ENCODE data around the gene SCAMP2.

The SCAMP2 gene

GRCh38 chr15:74847432-74847831 is 25.7 kb downstream of the SCAMP2 start:
- Histone ChIP-seq H2AFZ (ENCODE audit: low read depth, low read length) (no peak overlapping the region), H3K9me3 (ENCODE audit: insufficient read depth, low read length, severe bottlenecking) (no peaks in the 10 kb centered on the region), H3K27ac (ENCODE audit: low read length) (no peak overlapping the region), H3K4me2 (ENCODE audit: insufficient read depth, low read length) (no peak overlapping the region), H4K20me1 (ENCODE audit: insufficient read depth, low read length) (no peaks in the 10 kb centered on the region), H3K79me2 (ENCODE audit: insufficient read depth, low read length) (peaks cover 4% of the 10 kb centered on the region), H3K27me3 (ENCODE audit: insufficient read depth, low read length, poor library complexity) (no peaks in the 10 kb centered on the region), H3K36me3 (ENCODE audit: insufficient read depth, low read length) (peaks cover 61% of the 10 kb centered on the region), H3K4me3 (ENCODE audit: low read depth in 1 of 2, low read length in 2 of 2) (no peak overlapping the region), H3K9ac (ENCODE audit: low read depth, low read length) (no peak overlapping the region), H3K4me1 (ENCODE audit: insufficient read depth, low read length) (peaks cover 13% of the 10 kb centered on the region)
- DNase-seq (no peak), ATAC-seq (ENCODE audit: insufficient read depth, low read depth) (no peak)
- no peak for TF ChIP-seq CTCF (IDR thresholded peaks at IDR 0.05; ENCODE audit: borderline replicate concordance, extremely low read depth, low read length, poor library complexity, severe bottlenecking)
- no peak for TF ChIP-seq EZH2 (IDR thresholded peaks at IDR 0.05; ENCODE audit: borderline replicate concordance, low read depth, low read length, severe bottlenecking)

GRCh38 chr15:74845581-74845980 is 27.6 kb downstream of the SCAMP2 start:
- Histone ChIP-seq H3K27ac (ENCODE audit: low read length) (peak overlapping the region; percentile 40; the same call in 1 of the 2 replicates), H3K4me3 (ENCODE audit: low read depth in 1 of 2, low read length in 2 of 2) (no peak overlapping the region)

GRCh38 chr15:74845208-74845568 is 28.0 kb downstream of the SCAMP2 start:
- Histone ChIP-seq H3K4me1 (ENCODE audit: insufficient read depth, low read length) (peaks cover 32% of the 10 kb centered on the region), H3K4me2 (ENCODE audit: insufficient read depth, low read length) (no peak overlapping the region), H3K9me3 (ENCODE audit: insufficient read depth, low read length, severe bottlenecking) (no peaks in the 10 kb centered on the region), H2AFZ (ENCODE audit: low read depth, low read length) (no peak overlapping the region), H3K4me3 (ENCODE audit: low read depth in 1 of 2, low read length in 2 of 2) (no peak overlapping the region), H4K20me1 (ENCODE audit: insufficient read depth, low read length) (peaks cover 3% of the 10 kb centered on the region; the same call in 1 of the 2 replicates), H3K27me3 (ENCODE audit: insufficient read depth, low read length, poor library complexity) (no peaks in the 10 kb centered on the region), H3K79me2 (ENCODE audit: insufficient read depth, low read length) (peaks cover 15% of the 10 kb centered on the region), H3K9ac (ENCODE audit: low read depth, low read length) (no peak overlapping the region), H3K36me3 (ENCODE audit: insufficient read depth, low read length) (peaks cover 52% of the 10 kb centered on the region), H3K27ac (ENCODE audit: low read length) (peak overlapping the region; percentile 40; the same call in 1 of the 2 replicates)
- ATAC-seq (ENCODE audit: insufficient read depth, low read depth), result no peak
- DNase-seq, result no peak
- no peak for TF ChIP-seq CTCF (IDR thresholded peaks at IDR 0.05; ENCODE audit: borderline replicate concordance, extremely low read depth, low read length, poor library complexity, severe bottlenecking)
- TF ChIP-seq EZH2 (IDR thresholded peaks at IDR 0.05; ENCODE audit: borderline replicate concordance, low read depth, low read length, severe bottlenecking), result no peak

More at GRCh38 chr15:74845581-74845980, 27.6 kb downstream of the SCAMP2 start:
- H2AFZ ChIP-seq (ENCODE audit: low read depth, low read length), result no peak overlapping the region
- peaks cover 15% of the 10 kb centered on the region for H3K79me2 ChIP-seq (ENCODE audit: insufficient read depth, low read length)
- no peaks in the 10 kb centered on the region for H3K9me3 ChIP-seq (ENCODE audit: insufficient read depth, low read length, severe bottlenecking)
- peaks cover 32% of the 10 kb centered on the region for H3K4me1 ChIP-seq (ENCODE audit: insufficient read depth, low read length)
- TF ChIP-seq EZH2 (IDR thresholded peaks at IDR 0.05; ENCODE audit: borderline replicate concordance, low read depth, low read length, severe bottlenecking) (no peak), CTCF (IDR thresholded peaks at IDR 0.05; ENCODE audit: borderline replicate concordance, extremely low read depth, low read length, poor library complexity, severe bottlenecking) (no peak)
- peaks cover 52% of the 10 kb centered on the region for H3K36me3 ChIP-seq (ENCODE audit: insufficient read depth, low read length)
- H4K20me1 ChIP-seq (ENCODE audit: insufficient read depth, low read length), result peaks cover 3% of the 10 kb centered on the region; the same call in 1 of the 2 replicates
- no peak overlapping the region for H3K9ac ChIP-seq (ENCODE audit: low read depth, low read length)
- no peaks in the 10 kb centered on the region for H3K27me3 ChIP-seq (ENCODE audit: insufficient read depth, low read length, poor library complexity)
- ATAC-seq (ENCODE audit: insufficient read depth, low read depth) (no peak), DNase-seq (no peak)
- H3K4me2 ChIP-seq (ENCODE audit: insufficient read depth, low read length), result no peak overlapping the region

Data from DND-41 (cell line).